ENCODE results near the gene SLC22A1. TPM values are rescaled to one million over a fixed set of nuclear protein-coding genes. Genes with fewer than 3 reads are reported as not detected.

Gene SLC22A1
- total and polyA plus RNA-seq, 2 of the 13 experiments (the other 11 are each of a cell fraction or from before 2014, with no cell fraction given): 0.80 to 0.87 TPM

DNA sequence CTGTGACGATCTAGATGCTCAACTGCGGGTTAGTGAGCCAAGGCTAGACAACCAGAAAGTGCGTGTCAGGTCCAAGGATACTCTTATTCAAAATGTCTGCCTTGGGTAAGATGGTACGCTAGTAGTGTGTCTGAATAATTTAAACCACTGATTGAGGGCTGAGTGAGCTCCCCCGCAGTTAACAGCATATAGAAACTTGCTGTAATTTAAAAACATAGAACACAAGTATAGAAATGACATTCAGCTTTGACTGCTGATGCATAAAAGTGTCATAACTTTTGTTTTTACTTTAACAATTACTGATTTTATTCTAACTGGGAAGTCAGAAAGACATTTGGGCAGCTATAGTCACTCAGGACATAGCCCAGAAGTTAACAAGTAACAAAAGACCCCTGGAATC, 45.6 kb upstream of the SLC22A1 start:
- H4K20me1 ChIP-seq (ENCODE audit: insufficient read depth, low read length): no peaks in the 10 kb centered on the region; the same call in 1 of the 2 replicates
- no peaks in the 10 kb centered on the region for H3K9me3 ChIP-seq (ENCODE audit: low read length)
- H3K4me2 ChIP-seq (ENCODE audit: low read depth, low read length): no peak overlapping the region
- ChIA-PET CTCF (ENCODE audit: low intra/inter-chr PET ratio, low total read pairs) (no interaction called here), POLR2A (no interaction called here)
- H3K27ac ChIP-seq (ENCODE audit: extremely low read length, insufficient read depth, low read length): no peak overlapping the region
- no peak overlapping the region for H3K4me3 ChIP-seq (replicated peaks in 1 of 3; ENCODE audit: insufficient read depth in 1 of 3, low read depth in 2 of 3, low read length in 3 of 3)
- WGBS (ENCODE audit: low lambda C conversion rate): 98% methylated on average over 5 of the region's 5 CpGs
- in situ Hi-C loops (cut with HindIII; ENCODE audit: extremely low pct_ligation_motif_present, low pct_unique_long_range_greater_than_20kb) (no loop called here), intact Hi-C loops (cut with micrococcal nuclease; ENCODE audit: unreplicated experiment) (no loop called here)
- H3K9ac ChIP-seq (ENCODE audit: insufficient read depth, low read depth, low read length): no peak overlapping the region
- FAIRE-seq (no peak), ATAC-seq (no peak), DNase-seq (ENCODE audit: low spot score) (no peak)
- peaks cover 11% of the 10 kb centered on the region for H3K4me1 ChIP-seq (ENCODE audit: insufficient read depth, low read length)
- TF ChIP-seq, protein P1, sequence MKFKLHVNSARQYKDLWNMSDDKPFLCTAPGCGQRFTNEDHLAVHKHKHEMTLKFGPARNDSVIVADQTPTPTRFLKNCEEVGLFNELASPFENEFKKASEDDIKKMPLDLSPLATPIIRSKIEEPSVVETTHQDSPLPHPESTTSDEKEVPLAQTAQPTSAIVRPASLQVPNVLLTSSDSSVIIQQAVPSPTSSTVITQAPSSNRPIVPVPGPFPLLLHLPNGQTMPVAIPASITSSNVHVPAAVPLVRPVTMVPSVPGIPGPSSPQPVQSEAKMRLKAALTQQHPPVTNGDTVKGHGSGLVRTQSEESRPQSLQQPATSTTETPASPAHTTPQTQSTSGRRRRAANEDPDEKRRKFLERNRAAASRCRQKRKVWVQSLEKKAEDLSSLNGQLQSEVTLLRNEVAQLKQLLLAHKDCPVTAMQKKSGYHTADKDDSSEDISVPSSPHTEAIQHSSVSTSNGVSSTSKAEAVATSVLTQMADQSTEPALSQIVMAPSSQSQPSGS (CRISPR knock-in tag; IDR thresholded peaks at IDR 0.05): no peak
- TF ChIP-seq ZNF143 (CRISPR knock-in tag; IDR thresholded peaks at IDR 0.05): no peak
- TF ChIP-seq ZNF446 (CRISPR knock-in tag; IDR thresholded peaks at IDR 0.05): no peak
- TF ChIP-seq, protein P2, sequence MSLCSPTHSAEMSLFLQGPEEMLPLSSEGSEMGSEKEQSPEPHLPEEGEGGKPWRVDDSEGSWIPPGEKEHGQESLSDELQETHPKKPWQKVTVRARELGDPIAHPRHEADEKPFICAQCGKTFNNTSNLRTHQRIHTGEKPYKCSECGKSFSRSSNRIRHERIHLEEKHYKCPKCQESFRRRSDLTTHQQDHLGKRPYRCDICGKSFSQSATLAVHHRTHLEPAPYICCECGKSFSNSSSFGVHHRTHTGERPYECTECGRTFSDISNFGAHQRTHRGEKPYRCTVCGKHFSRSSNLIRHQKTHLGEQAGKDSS (CRISPR knock-in tag; IDR thresholded peaks at IDR 0.05; ENCODE audit: borderline replicate concordance, low read depth): no peak
- TF ChIP-seq CEBPG (CRISPR knock-in tag; IDR thresholded peaks at IDR 0.05): no peak
- TF ChIP-seq ZNF138 (CRISPR knock-in tag; IDR thresholded peaks at IDR 0.05; ENCODE audit: low read depth): no peak
- TF ChIP-seq ERF (CRISPR knock-in tag; IDR thresholded peaks at IDR 0.05): no peak
- no peaks in the 10 kb centered on the region for H3K27me3 ChIP-seq (ENCODE audit: control insufficient read depth in 1 of 2, insufficient read depth in 2 of 2, low read length in 2 of 2)
- TSS peak; percentile 19 for BruUV-seq (replicated peaks)
- H3K36me3 ChIP-seq (replicated peaks in 1 of 2; ENCODE audit: control insufficient read depth in 1 of 2, insufficient read depth in 2 of 2, low read length in 2 of 2): peaks cover 57 to 95% of the 10 kb centered on the region in 2 experiments
- H2AFZ ChIP-seq (ENCODE audit: low read length): no peak overlapping the region
- H3K79me2 ChIP-seq (ENCODE audit: insufficient read depth, low read length): no peaks in the 10 kb centered on the region

DNA sequence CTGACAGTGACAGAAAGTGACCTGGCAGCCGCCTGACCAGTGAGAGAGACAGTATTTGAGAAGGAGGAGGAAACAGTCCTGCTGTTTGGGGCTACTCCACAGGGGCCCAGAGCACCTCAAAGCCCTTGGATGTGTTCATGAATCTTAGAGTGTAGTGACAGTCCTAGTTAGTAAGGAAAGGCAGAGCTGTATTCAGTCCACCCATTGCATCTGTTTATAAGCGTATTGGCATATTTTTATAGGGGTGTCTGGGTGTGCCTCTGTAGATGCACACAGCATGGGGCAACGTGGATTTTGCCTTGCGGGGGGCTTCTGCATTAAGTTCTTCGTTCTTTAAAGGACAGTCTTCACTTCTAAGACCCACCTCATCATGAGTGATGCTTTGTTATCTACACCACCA, 44.6 kb upstream of the SLC22A1 start:
- intact Hi-C loops (cut with micrococcal nuclease; ENCODE audit: unreplicated experiment) (no loop called here), in situ Hi-C loops (cut with HindIII; ENCODE audit: extremely low pct_ligation_motif_present, low pct_unique_long_range_greater_than_20kb) (no loop called here)
- Histone ChIP-seq H4K20me1 (ENCODE audit: insufficient read depth, low read length) (no peaks in the 10 kb centered on the region), H3K27ac (ENCODE audit: extremely low read length, insufficient read depth, low read length) (no peak overlapping the region), H3K36me3 (replicated peaks in 1 of 2; ENCODE audit: control insufficient read depth in 1 of 2, insufficient read depth in 2 of 2, low read length in 2 of 2) (peaks cover 53 to 92% of the 10 kb centered on the region in 2 experiments), H3K4me2 (ENCODE audit: low read depth, low read length) (no peak overlapping the region), H3K9me3 (ENCODE audit: low read length) (no peaks in the 10 kb centered on the region), H3K79me2 (ENCODE audit: insufficient read depth, low read length) (no peaks in the 10 kb centered on the region), H3K9ac (ENCODE audit: insufficient read depth, low read depth, low read length) (no peak overlapping the region), H3K4me3 (replicated peaks in 1 of 3; ENCODE audit: insufficient read depth in 1 of 3, low read depth in 2 of 3, low read length in 3 of 3) (no peak overlapping the region), H3K4me1 (ENCODE audit: insufficient read depth, low read length) (peaks cover 11% of the 10 kb centered on the region), H2AFZ (ENCODE audit: low read length) (no peak overlapping the region), H3K27me3 (ENCODE audit: control insufficient read depth in 1 of 2, insufficient read depth in 2 of 2, low read length in 2 of 2) (no peaks in the 10 kb centered on the region)
- no peak for ATAC-seq
- no peak for DNase-seq (ENCODE audit: low spot score)
- no peak for FAIRE-seq
- WGBS (ENCODE audit: low lambda C conversion rate): 89% methylated on average over 5 of the region's 5 CpGs
- ChIA-PET CTCF (ENCODE audit: low intra/inter-chr PET ratio, low total read pairs) (no interaction called here), POLR2A (no interaction called here)
- TF ChIP-seq ZNF136 (CRISPR knock-in tag; IDR thresholded peaks at IDR 0.05; ENCODE audit: low read depth): no peak
- TF ChIP-seq, protein P3, sequence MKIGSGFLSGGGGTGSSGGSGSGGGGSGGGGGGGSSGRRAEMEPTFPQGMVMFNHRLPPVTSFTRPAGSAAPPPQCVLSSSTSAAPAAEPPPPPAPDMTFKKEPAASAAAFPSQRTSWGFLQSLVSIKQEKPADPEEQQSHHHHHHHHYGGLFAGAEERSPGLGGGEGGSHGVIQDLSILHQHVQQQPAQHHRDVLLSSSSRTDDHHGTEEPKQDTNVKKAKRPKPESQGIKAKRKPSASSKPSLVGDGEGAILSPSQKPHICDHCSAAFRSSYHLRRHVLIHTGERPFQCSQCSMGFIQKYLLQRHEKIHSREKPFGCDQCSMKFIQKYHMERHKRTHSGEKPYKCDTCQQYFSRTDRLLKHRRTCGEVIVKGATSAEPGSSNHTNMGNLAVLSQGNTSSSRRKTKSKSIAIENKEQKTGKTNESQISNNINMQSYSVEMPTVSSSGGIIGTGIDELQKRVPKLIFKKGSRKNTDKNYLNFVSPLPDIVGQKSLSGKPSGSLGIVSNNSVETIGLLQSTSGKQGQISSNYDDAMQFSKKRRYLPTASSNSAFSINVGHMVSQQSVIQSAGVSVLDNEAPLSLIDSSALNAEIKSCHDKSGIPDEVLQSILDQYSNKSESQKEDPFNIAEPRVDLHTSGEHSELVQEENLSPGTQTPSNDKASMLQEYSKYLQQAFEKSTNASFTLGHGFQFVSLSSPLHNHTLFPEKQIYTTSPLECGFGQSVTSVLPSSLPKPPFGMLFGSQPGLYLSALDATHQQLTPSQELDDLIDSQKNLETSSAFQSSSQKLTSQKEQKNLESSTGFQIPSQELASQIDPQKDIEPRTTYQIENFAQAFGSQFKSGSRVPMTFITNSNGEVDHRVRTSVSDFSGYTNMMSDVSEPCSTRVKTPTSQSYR (CRISPR knock-in tag; IDR thresholded peaks at IDR 0.05; ENCODE audit: borderline replicate concordance): no peak
- TF ChIP-seq MYNN (CRISPR knock-in tag; IDR thresholded peaks at IDR 0.05; ENCODE audit: low read depth): no peak
- no peak for TF ChIP-seq ZNF780A (CRISPR knock-in tag; IDR thresholded peaks at IDR 0.05)
- no peak for TF ChIP-seq ZNF660 (CRISPR knock-in tag; IDR thresholded peaks at IDR 0.05; ENCODE audit: borderline replicate concordance, low read depth)
- BruUV-seq (replicated peaks): no TSS peak

All from HepG2 (cell line).